ENCODE data around the gene ATP6V1C2.
"Not testable (repeated sequence)": the region's sequence is repeated elsewhere in the genome, so short reads cannot be mapped to it uniquely, and the experiment has no call there.

The ATP6V1C2 gene

DNA sequence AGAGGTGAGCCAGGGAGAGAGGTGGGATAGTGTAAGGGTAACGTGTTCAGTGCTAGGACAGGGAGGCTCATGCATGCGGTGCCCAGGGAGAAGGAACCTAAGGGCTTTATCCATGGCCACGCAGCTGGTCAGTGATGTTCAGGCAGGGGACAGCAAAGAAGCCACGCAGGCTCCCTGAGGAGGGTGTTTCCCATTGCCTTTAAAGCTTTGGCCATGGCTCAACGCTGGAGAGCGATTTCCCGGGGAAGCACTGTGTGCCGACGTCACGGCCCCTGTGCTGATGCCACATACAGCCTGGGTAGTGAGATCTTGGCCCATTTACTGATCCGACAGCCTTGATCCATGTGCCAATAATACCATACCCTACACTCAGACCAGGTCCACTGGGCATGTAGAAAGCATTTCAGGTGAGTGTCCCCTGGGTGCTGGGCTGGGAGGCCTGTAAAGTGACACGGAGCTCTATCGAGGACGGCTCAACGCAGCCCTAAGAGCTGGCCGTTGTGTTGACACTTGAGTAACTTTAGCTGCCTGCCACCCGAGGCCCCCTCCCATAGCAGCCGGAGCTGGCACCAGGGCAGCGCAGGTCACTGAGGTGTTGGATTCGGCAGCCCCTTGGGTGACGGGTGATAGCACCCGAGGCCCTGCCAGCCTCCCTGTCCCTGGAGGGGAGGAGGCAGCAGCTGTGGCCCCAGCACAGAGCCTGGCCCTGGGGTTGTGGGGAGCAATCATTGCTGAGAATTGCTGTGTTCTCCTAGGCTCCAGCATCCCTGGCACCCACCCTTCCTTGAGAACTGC lies 49.7 kb downstream of the ATP6V1C2 start:
- DNase-seq (ENCODE audit: low read depth): no peak

DNA sequence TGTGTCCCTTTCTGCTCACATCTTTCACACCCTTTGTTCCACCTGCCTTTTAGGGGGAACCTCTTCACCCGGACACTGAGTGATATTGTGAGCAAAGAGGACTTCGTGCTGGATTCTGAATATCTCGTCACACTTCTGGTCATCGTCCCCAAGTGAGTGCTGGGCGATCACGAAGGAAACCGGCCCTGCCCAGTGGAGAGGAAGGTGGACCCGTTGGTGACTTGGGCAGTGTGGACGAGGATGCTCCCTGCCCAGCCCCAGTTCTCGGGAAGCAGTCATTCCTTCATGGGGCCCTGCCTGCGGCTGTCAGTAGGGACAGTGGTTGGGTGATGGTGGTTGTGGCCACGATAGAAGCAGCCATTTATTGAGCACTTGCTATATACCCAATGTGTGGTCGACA lies 50.4 kb downstream of the ATP6V1C2 start:
- DNase-seq (ENCODE audit: low read depth): no peak

DNA sequence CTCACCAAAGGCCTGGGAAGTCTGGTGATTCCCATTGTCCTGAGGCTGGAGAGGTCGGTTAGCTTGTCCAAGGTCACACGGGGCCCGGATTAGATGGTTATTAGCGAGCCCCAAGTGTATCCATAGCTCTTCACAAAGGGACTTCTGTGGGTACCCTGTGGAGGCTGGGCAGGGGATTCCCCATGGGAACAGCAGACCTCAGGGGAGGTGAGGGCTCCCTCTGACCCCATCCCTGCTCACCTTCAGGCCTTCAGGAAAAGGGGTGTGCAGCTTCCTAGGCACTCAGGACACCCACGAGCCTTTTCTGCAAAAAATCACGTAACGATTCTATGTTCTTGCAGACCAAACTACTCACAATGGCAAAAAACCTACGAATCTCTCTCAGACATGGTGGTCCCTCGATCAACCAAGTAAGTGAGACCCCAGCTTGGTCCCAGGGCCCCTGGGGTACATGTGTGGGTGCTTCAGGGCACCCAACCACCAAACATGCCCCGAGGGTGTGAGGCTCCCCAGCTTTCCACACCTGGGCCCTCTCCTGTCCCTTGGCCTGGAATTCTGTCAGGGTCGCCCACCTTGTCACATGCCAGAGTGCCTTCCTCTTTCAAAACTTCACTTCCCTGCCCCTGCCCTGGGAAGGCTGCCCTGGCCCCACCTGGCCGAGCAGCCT lies 50.9 kb downstream of the ATP6V1C2 start:
- no peak for DNase-seq (ENCODE audit: low read depth)

DNA sequence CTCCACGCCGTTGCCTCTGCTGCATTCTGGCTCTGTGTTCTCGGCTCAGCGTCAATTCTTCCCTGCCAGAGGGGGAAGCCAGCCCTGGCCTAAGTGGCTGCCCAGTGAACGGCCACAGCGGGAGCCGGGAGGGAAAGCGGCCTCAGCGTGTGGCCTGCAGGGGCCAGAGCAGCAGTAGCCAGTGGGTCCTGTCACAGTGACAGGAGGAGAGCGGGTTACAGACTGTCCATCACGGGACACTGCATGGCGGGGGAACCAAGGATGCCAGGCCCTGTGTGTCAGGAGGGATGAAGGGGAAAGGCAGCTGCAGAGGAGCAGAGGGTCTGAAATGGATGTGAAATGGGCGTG lies 51.4 kb downstream of the ATP6V1C2 start:
- DNase-seq (ENCODE audit: low read depth): no peak

DNA sequence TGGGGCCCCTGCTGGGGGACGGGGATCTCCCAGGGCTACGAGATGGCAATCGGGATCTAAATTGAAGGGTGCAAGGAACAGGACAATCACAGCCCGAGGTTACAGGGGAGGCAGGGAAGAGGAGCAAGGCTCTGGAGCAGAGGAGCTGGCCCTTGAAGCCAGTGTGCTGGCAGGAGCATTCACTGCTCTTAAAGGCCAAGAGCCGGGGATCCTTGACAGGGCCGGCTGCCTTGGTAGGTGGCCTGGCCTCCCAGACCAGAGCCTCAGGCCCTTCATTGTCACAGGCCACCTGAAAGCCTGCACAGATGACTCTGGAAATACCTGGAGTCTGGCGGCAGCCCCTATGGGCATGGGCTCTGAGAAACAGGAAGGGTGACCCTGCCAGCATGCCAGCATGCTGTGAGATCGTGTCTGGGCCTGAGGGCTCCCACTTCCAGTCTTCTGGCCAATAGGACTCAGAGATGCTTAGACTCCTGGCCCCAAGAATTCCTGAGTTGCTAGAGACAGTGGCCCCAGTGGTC lies 52.5 kb downstream of the ATP6V1C2 start:
- DNase-seq (ENCODE audit: low read depth): no peak

DNA sequence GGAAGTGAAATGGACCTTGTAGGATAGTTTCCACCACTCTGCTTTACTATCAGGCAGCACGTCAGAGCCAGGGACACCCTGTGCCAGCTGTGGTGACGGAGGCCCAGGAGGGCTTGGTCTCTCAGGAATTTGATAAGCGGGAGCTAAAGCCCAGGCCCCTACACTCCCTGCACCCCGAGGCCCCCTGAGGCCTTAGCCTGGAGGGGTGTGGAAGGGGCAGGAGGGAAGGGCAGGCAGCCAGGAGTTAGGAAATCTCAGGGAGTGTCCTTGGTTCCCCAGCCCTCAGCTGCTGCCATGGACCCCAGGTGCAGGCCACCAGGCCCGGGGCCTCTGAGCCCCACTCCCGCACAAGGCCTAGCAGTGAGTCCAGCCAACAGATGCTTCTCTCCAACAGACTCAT lies 53.0 kb downstream of the ATP6V1C2 start:
- DNase-seq (ENCODE audit: low read depth): no peak

DNA sequence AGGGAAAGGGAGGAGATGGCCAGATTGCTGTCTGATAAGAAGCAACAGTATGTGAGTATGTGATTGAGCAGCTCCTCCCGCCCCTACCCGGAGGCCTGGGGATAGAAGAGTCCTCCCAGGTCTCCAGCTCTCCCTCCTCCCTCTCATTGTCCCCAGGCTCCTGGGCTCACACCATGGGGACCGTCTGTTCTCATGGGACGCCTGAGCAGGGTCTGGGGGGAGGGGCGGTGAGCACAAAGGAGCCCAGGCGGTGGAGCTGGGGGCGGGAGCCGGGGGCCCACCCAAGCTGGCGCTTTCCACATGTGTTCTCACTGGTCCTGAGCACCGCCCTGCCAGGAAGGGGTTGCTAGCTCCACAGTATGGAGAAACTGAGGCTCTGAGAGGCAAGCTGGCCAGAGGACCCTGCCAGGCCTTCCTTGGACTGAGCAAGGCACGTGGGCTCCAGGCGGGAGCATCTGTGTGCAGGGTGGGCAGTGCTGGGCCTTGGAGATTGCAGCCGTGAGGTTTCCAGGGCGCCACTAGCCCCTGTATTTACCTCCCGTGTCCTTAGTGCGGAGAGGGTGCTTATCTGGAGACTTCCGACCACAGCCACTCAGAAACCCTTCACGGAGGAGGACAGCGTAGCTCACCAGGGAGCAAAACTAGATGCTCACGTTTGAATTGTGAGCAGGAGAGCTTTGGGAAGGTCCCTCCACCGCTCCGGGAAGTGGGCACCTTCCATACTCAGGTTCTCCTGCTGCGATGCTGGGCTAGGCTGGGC lies 53.8 kb downstream of the ATP6V1C2 start:
- no peak for DNase-seq (ENCODE audit: low read depth)

DNA sequence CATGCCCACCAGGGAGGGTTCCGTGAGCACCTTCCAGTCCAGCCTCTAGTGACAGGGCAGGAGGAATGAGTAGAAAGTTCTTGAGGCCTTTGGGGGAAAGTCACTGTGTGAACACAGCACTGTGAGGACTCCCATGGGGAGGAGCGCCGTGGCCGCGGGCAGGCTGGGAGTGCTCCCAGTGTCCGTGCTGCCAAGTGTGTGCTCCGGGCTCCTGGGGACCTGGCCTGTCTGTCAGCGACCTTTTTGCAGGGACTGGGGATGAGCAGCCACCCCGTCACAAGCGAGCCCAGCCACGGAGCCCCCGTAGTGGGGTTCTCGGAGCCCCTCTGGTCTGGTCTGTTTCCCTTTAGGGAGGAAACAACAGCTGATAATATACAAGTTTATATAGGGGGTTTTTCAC lies 54.4 kb downstream of the ATP6V1C2 start:
- DNase-seq (ENCODE audit: low read depth): no peak

DNA sequence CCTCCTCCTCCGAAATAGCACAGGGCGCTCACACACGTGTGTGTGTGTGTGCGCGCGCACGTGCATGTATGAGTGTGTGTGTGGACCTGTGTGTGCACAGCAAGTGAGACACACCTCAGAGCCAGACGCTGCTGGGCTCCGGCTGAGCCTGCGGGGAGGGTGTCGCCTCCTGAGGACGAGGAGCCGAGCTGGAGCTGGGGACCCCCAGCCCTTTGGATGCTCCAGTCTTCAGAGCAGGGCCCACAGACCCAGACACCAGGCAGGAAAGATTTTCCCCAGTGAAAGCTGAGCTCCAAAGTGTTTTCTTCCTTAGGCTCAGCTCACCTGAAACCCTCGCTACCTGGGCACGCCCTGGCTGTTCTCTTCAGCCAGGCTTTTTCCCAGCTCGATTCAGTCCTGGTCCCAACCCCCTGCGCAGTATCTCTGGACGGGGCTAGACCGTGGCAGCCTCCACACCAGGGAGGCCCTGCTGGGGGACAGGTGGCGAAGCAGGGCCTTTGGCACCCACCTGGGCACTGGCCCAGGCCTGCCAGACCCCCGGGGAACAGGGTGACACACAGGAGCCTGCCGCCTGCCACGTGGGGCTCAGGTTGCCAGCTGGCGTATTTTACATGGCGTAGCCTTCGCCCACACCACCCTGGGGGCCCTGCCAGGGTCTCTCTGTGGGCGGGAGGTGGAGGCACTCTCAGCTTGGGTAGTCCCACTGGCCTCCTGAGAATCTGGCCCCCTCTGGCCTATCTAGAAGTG lies 55.0 kb downstream of the ATP6V1C2 start:
- DNase-seq (ENCODE audit: low read depth): no peak

DNA sequence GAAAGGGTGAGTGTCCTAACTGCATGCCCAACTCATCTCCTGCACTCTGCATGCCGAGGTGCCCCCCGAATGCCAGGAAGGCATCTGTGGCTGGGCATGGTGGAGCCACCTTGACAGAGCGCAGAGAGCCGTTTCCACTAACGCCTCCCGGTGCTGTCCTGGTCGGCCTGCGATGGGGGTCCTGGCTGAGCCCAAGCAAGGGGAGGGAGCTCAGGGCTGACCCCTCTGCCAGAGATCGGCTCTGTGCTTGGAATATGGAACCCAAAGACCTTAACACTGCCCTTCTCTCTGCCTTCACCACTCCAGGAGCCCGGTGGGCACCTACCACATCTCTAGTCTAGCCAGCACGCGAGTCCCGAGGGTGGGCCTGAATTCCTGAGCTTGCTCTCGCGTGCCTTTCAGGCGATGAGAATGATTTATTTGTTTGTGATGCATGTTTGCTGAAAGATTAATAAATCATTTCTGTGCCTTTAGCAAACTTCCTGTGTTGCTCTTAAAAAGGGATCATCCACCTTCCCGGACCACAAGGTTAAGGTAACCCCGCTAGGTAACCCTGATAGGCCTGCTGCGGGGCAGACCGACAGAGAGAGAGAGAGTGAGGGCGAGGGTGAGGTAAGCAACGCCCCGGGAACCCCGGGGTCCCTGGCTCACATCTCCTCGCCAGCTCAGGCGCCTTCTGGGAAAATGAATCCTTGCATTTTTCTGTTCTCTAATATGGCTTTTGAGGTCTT lies 55.8 kb downstream of the ATP6V1C2 start:
- DNase-seq (ENCODE audit: low read depth): no peak

DNA sequence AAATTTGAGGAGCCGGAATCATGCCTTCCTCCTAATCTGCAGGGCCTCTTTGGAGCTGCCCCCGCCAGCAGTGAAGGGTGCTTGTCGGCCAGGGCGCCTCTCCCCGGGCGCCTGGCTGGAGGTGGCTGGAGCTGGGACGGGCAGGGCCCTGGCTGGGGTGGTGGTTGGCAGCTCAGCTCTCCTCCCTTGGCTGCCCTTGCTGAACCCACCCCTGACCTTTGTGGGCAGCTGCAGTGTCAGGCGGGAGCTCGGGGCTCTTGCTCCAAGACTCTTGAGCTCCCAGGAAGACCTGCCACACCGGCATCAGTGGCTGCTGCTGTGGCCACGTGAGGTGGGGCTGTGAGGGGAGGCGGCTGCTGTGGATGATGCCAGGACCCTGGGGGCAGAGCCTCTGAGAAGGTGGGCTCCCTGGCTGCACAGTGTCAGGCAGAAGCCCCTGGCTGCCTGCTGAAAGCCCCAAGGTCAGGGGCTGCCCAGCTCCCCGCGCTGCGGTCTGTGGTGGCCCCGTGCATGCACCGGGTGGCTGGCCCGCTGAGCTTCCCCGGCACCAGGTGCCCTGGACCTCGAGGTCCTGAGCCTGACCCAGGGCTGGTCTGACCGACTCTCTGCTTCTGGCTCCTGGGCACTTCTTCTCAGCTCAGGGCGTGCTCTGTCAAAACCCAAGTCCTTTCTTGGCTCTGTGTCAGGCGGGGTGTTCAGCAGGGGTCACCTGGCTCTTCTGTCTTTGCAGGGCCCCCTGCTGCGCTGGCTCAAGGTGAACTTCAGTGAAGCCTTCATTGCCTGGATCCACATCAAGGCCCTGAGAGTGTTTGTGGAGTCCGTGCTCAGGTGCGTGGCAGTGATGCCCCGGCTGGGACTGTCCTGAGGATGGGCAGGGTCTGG lies 56.7 kb downstream of the ATP6V1C2 start:
- DNase-seq (ENCODE audit: low read depth): no peak

DNA sequence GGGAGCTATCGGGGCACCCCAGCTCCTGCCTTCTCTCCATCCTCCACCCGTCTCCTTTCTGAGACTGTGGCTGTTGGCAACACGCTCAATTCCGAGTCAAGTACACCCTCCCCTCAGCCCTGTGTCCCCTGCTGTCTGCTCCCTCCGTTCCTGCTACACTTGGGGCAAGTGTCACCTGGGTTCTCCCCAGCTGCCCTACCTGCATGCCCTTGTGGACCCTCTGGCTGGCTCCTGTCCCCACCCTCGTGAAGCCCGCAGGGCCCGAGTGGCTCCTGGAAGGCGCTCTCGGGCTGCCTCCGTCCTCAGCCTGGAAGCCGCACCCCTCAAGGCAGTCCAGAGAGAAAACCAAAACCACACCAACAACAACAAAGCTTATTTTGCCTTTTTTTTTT lies 57.3 kb downstream of the ATP6V1C2 start:
- no peak for DNase-seq (ENCODE audit: low read depth)

DNA sequence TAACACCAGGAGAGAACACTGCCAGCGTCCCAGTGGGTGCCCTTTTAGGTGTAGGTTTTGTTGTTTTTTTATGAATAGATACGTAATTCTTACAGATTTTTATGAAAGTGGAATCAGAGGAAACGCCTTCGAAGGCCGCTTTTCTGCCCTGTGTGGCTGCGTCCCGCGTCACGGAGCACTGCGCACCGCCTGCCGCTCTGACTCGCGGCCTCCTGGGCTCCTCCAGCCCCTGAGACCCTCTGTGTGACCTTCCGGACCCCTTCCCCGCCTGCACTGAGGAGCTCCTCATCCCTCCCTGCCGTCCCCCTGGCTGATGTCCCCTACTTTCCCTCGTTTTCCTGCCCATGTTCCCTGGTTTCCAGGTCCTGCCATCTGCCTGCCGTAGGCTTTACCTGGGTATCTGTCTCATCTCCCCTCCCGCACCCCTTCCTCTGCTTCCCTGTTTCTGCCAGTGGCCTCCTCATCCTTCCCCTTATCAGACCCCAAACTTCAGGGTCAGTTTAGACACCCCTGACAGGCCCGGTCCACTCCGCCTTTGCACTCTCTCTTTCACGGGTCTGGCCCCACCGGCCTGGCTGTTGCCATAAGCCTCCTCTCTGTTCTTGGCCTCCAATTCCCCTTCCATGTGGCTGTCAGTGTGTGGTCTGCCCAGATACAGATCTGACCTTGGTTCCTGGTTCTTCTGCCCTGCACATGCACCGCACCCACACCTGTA lies 58.5 kb downstream of the ATP6V1C2 start:
- DNase-seq (ENCODE audit: low read depth): no peak

DNA sequence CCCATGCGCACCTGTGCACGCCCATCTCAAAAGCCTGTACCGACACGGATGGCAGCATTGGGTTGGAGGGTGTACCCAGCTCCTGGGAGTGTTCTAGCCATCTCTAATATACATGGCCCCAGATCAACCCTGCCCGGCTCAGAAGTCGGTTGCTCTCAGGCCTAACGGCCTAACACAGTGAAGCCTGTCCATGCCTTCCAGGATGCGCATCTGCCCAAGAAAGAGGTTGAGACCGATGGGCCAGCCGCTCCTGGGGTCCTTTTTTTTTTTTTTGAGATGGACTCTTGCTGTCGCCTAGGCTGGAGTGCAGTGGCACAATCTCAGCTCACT lies 59.0 kb downstream of the ATP6V1C2 start:
- no peak for DNase-seq (ENCODE audit: low read depth)

DNA sequence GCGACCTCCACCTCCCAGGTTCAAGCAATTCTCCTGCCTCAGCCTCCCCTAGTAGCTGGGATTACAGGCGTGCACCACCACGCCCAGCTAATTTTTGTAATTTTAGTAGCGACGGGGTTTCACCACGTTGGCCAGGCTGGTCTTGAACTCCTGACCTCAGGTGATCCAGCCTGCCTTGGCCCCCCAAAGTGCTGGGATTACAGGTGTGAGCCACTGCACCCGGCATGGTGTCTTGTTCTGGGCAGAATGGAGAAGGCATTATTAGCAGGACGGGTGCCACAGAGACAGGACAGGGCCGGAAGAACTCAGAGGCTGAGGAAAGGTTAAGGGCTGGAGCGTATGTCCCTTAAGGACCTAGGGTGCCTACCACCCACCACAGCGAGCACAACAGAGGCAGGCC lies 59.4 kb downstream of the ATP6V1C2 start:
- DNase-seq (ENCODE audit: low read depth): not testable (repeated sequence)

DNA sequence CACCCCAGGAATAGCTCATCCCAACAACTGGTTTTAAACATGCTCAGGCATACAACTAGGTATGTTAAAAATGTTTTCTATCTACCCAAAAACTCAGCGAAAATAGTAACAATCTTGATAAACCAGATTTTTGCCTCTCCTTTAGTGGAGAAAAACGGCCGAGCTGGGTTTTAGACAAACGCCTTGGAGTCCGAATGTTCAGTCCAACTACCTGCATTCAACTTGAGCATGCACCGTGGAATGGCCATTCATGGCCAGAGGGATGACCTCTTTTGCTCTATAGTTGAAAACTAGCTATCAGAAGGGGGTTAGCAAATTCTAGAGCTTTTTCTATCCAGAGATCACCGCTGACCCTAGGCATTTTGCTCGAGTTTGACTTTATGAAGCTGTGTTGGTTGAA lies 60.3 kb downstream of the ATP6V1C2 start:
- no peak for DNase-seq (ENCODE audit: low read depth)

DNA sequence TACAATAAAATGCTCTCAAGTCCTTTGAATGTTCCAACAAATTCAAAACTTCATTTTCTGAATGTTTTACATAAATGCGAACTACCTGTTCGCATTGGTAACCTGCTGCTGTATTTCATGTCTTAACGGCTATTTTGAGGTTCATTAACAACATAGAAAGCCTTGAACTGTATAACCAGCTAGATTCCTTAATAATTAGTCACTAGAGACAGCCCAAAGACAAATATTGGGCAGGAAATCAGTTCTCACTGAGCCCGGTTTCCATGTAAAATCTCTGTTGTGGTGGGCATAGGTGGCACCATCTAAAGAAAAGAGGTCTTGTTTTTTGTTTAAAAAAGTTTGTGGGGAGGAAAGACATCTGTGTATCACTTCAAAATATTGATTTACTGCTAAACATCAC lies 62.0 kb downstream of the ATP6V1C2 start:
- no peak for DNase-seq (ENCODE audit: low read depth)

DNA sequence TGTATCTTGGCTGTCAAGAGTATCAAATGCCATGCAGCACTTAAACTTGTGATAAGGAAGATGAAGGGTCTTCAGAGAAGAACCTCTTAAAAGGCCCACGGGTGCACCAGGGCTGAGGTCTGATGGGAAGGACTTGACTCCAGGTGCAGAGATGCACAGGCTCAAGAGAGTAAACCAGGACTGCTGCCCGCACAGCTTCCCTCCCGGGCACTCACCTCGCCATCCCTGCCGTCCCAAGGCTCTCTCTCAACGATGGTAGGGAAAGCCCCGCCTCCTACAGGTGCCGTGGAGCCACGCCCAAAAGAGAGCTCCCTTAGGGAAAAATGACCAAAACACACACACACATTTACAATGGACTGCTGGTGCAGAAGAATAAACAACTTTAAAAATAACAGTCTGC lies 63.3 kb downstream of the ATP6V1C2 start:
- DNase-seq (ENCODE audit: low read depth): no peak

DNA sequence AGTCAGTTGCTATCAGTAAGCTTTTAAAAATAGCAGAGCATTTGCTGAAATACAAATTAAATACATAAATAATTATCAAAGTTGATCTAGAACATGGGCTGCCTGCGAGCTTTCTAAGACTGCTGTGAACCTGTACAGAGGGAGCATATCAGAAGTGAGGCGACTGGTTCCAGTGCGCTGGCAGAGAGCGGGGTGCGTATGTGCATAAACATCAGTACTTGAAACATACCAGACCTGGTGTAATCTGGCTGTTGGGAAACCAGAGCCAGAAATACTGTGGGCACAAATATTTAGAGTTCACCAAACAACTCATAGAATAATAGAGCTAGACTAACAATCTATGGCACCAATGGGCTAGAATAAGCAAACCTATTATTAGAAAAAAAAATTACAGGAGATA lies 63.8 kb downstream of the ATP6V1C2 start:
- DNase-seq (ENCODE audit: low read depth): no peak

Measured in GM04504 (cell line).